Activated CD4-positive, alpha-beta memory T cell treated with anti-CD3 and anti-CD28 coated beads for 36 hours (primary cell): ENCODE results near the gene PRSS38. TPM values are rescaled to one million over a fixed set of nuclear protein-coding genes. Genes with fewer than 3 reads are reported as not detected.
A peak's percentile ranks its signal among the peaks of the same experiment; 100 is the strongest.

Source experiments
- CTCF ChIA-PET: fragments of 350-600 bp; sonication (Branson Sonifier 250); formaldehyde crosslinking; loops from one replicate; lab custom pipeline; 2021; ENCODE audit warnings: antibody characterized with exemption, inconsistent platforms; lab: Charles Lee
- POLR2A ChIA-PET: fragments of 350-600 bp; sonication (Branson Sonifier 250); formaldehyde crosslinking; loops from one replicate; lab custom pipeline; 2021; ENCODE audit warnings: antibody characterized with exemption; lab: Charles Lee
- DNase-seq: peaks from one replicate; pipeline ENCODE4 v3.0.0-alpha.2; 2020
- H3K27ac Mint-ChIP-seq: one replicate; pipeline ENCODE4 v1.8.0; 2021; ENCODE audit warnings: mixed read lengths
- H3K27me3 Mint-ChIP-seq: one replicate; pipeline ENCODE4 v1.8.0; 2021; ENCODE audit warnings: mixed read lengths
- H3K36me3 Mint-ChIP-seq: one replicate; pipeline ENCODE4 v1.8.0; 2021; ENCODE audit warnings: mixed read lengths
- H3K4me1 Mint-ChIP-seq: one replicate; pipeline ENCODE4 v1.8.0; 2021; ENCODE audit warnings: low read depth, mixed read lengths
- H3K4me3 Mint-ChIP-seq: one replicate; pipeline ENCODE4 v1.8.0; 2021; ENCODE audit warnings: mild to moderate bottlenecking, mixed read lengths
- H3K9me3 Mint-ChIP-seq: one replicate; pipeline ENCODE4 v1.8.0; 2021; ENCODE audit warnings: mixed read lengths
- intact Hi-C: fragments of 100-400 bp; cut with micrococcal nuclease; formaldehyde crosslinking; loops from one replicate; pipeline ENCODE4 v1.15.1; 2023
- total RNA-seq, 2 experiments: library from RNA; stranded (reverse); gene quantifications; one replicate each; pipeline ENCODE4 v1.2.3, GENCODE V29; 2021

The PRSS38 gene
- total RNA-seq, 2 experiments from 2014 or later: not detected

DNA sequence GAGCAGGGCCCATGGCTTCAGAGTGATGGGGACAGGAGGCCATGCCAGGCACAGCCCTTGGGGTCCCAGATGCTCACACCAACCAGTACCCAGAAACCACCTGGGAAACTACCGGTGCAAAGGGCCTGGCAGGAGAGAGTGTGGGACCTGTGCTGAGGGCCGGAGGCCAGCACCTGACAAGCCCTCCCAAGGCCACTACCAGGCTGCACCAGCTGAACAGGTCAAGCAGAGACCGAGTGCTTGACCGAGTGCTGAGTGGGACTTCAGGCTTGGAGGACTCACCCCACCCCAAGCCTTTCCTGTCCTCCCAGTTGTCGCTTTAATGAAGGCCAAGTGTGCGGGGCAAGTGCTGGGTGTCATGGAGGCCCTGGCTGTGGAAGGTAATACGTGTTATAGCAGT lies 43.7 kb upstream of the PRSS38 start:
- Mint-ChIP-seq H3K36me3 (peaks cover 26% of the 10 kb centered on the region), H3K9me3 (no peaks in the 10 kb centered on the region), H3K4me3 (no peak overlapping the region), H3K27ac (no peak overlapping the region), H3K4me1 (peaks cover 25% of the 10 kb centered on the region), H3K27me3 (no peaks in the 10 kb centered on the region)
- ChIA-PET CTCF (no interaction called here), POLR2A (no interaction called here)
- DNase-seq: no peak
- intact Hi-C loops: no loop called here

DNA sequence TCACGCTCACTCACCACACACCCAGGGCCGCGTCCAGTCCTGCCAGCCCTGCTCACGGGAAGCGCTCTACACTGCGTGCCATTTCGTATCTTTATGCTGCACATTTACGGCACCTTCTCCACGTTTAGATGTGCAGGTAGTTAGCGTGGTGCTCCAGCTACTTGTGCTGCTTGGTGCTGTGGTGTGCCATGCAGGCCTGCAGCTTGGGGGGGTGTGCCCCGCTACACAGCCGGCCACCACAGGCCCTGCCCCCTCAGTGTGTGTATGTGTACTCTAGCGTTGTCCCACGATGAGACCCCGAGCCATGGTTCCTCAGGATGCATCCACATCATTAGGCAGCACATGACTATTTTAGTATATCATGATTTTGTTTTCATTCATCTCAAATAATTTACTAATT lies 41.9 kb upstream of the PRSS38 start:
- Mint-ChIP-seq H3K27me3 (no peaks in the 10 kb centered on the region), H3K9me3 (no peaks in the 10 kb centered on the region), H3K4me3 (no peak overlapping the region), H3K27ac (no peak overlapping the region), H3K36me3 (peaks cover 12% of the 10 kb centered on the region), H3K4me1 (peaks cover 15% of the 10 kb centered on the region)
- ChIA-PET CTCF (interaction anchor here (1.5 kb wide), 1 partner anchor 12 kb away, joined by 4 read pairs; no protein-coding TSS in a partner anchor), POLR2A (no interaction called here)
- intact Hi-C loops: no loop called here
- DNase-seq: no peak

DNA sequence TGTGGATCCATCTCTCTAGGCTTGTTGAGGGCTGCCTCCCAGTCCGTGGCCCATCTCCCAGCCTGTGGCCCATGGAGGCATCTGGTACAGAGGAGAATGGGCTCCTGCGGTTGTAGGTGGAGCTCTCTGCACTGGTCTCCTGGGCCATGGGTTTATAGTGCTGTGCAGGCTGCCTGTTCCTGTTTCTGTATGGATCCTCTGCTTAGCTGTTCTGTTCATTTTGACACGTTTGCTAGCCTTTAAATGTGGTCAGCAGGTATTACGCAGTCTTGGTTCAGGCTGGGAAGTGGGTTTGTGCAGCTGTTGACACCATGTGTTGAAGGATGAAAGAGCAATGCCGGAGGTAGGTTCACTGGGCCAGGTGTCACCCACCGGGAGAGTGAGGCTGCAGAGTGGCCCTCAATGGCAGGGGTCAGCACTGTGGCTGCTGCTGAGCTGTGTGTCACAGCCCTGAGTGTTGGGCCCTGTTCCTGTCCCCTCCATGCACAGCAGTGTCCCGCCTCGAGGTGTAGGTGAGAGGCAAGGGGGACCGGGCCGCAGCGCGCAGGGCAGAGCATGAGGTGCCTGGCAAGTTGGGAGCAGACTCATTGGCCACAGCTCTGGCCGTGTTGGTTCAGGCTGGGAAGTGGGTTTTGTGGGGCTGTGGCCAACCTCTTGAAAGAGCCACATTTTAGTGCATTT lies 41.3 kb upstream of the PRSS38 start:
- intact Hi-C loops: no loop called here
- H3K27me3 Mint-ChIP-seq: no peaks in the 10 kb centered on the region
- H3K9me3 Mint-ChIP-seq: no peaks in the 10 kb centered on the region
- ChIA-PET POLR2A (interaction anchor here (0.6 kb wide), 1 partner anchor 11 kb away, joined by 3 read pairs; no protein-coding TSS in a partner anchor), CTCF (interaction anchor here (1.5 kb wide), 1 partner anchor 12 kb away, joined by 4 read pairs; no protein-coding TSS in a partner anchor)
- H3K4me1 Mint-ChIP-seq: peaks cover 15% of the 10 kb centered on the region
- DNase-seq: peak; percentile 44
- no peak overlapping the region for H3K27ac Mint-ChIP-seq
- H3K4me3 Mint-ChIP-seq: no peak overlapping the region
- peaks cover 7% of the 10 kb centered on the region for H3K36me3 Mint-ChIP-seq

DNA sequence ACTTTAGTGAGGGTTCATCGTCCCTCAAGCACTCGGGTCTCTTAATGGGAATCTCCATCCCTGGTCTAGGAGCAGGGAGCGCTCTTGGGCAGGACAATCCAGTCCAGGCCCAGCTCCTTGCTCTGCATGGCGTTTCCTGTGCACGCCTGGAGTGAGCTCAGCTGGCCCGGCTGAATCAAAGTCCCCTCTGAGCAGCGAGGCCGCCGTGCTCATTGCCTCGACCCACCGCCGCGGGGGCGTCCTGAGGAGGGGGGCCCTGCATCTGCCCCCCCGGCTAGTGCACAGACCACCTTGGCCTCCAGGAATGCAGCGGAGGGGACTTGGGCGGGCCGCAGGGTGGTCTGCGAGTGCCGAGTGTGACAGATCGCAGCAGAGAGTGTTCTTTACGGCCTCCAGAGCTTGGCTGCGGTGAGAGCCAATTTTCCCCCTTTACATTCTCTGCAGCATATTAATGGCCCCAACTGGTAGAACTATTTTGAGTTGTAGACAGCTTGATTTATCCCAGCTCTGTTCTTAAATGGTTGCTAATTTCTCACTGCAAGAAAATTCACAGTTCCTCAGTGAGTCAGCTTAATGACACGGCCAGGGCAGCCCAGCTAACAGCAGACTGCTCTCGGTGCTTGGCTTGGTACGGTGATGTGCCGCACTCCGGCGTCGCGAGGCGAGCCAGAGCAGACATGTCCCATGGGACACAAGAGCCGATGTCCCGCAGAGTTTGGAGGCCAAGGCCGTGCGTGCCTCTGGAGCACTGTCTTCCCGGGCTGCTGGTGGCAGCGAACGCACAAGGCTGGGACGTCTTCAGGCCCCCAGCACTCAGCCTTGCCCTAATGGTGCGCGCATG lies 40.4 kb upstream of the PRSS38 start:
- H3K4me3 Mint-ChIP-seq: no peak overlapping the region
- peaks cover 15% of the 10 kb centered on the region for H3K4me1 Mint-ChIP-seq
- no peak overlapping the region for H3K27ac Mint-ChIP-seq
- DNase-seq: no peak
- POLR2A ChIA-PET: interaction anchor here (0.6 kb wide), 1 partner anchor 12 kb away, joined by 3 read pairs; no protein-coding TSS in a partner anchor
- CTCF ChIA-PET: interaction anchor here (0.6 kb wide), 1 partner anchor 441 kb away, joined by 3 read pairs; no protein-coding TSS in a partner anchor
- H3K27me3 Mint-ChIP-seq: no peaks in the 10 kb centered on the region
- intact Hi-C loops: no loop called here
- peaks cover 7% of the 10 kb centered on the region for H3K36me3 Mint-ChIP-seq
- H3K9me3 Mint-ChIP-seq: no peaks in the 10 kb centered on the region

DNA sequence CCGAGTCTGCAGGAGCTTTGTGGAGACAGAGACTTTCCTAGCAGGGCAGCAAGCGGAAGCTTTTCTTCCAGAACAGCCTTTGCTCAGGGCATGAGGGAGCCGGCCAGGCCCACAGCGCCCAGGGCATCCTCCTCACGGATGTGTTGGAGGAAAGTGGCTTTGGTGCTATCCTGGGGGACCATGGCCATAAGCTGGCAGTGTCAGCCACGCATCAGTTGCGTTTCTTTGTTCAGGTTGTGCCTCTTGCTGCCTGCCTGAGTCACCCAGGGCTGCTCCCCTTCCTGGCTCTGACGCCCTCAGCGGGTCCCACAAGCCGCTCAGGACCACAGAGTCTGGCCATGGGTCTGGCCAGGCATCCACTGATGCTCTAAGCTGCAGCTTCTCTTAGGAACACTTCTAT lies 39.6 kb upstream of the PRSS38 start:
- no peaks in the 10 kb centered on the region for H3K9me3 Mint-ChIP-seq
- H3K27me3 Mint-ChIP-seq: no peaks in the 10 kb centered on the region
- peaks cover 7% of the 10 kb centered on the region for H3K36me3 Mint-ChIP-seq
- DNase-seq: no peak
- H3K4me3 Mint-ChIP-seq: no peak overlapping the region
- H3K4me1 Mint-ChIP-seq: peaks cover 15% of the 10 kb centered on the region
- H3K27ac Mint-ChIP-seq: no peak overlapping the region
- ChIA-PET POLR2A (no interaction called here), CTCF (no interaction called here)
- intact Hi-C loops: no loop called here

DNA sequence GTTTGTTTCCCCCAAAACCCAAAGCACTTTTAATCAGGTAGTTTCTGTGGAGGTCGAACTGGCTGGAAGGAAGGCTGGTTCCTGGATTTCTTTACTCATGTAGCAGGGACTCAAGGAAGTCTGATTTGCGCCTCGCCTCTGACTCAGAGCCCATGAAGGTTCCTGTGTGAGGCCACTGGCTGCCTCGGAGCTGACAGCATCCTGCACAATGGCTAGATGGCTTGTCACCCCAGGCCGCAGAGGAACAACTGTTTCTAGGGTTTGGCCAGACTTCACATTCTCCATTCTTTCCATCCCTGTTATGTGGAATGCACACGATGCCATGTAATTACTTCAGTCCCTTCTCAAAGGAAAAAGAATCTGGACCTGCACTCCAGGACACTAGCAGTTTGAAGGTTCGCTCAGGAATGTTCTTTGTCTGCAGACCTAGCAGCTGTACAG lies 39.1 kb upstream of the PRSS38 start:
- ChIA-PET POLR2A (no interaction called here), CTCF (no interaction called here)
- H3K4me1 Mint-ChIP-seq: peaks cover 15% of the 10 kb centered on the region
- no peak for DNase-seq
- no peak overlapping the region for H3K4me3 Mint-ChIP-seq
- H3K27ac Mint-ChIP-seq: no peak overlapping the region
- no peaks in the 10 kb centered on the region for H3K9me3 Mint-ChIP-seq
- H3K36me3 Mint-ChIP-seq: peaks cover 7% of the 10 kb centered on the region
- intact Hi-C loops: no loop called here
- no peaks in the 10 kb centered on the region for H3K27me3 Mint-ChIP-seq

DNA sequence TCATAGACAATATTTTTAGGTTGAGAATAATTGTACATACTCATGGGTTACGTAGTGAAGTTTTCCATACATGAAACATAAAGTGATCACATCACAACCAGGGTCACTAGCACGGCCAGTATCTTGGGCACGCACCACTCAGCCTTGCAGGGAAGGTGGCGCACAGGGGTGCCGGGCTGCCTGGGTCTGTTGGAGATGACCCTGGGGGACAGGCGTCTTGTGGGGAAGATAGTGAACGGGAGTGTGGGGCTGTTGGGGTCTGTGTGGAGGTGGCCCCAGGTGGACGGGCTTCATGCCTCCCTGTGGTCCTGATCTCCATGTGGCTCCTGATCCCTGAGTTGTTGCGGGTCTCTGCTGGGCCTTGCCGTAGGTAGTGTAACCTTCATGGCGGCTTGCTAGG lies 38.3 kb upstream of the PRSS38 start:
- ChIA-PET CTCF (no interaction called here), POLR2A (no interaction called here)
- intact Hi-C loops: no loop called here
- DNase-seq: no peak
- H3K9me3 Mint-ChIP-seq: no peaks in the 10 kb centered on the region
- H3K4me3 Mint-ChIP-seq: no peak overlapping the region
- no peaks in the 10 kb centered on the region for H3K27me3 Mint-ChIP-seq
- H3K27ac Mint-ChIP-seq: no peak overlapping the region
- H3K4me1 Mint-ChIP-seq: peaks cover 15% of the 10 kb centered on the region
- H3K36me3 Mint-ChIP-seq: peaks cover 7% of the 10 kb centered on the region

DNA sequence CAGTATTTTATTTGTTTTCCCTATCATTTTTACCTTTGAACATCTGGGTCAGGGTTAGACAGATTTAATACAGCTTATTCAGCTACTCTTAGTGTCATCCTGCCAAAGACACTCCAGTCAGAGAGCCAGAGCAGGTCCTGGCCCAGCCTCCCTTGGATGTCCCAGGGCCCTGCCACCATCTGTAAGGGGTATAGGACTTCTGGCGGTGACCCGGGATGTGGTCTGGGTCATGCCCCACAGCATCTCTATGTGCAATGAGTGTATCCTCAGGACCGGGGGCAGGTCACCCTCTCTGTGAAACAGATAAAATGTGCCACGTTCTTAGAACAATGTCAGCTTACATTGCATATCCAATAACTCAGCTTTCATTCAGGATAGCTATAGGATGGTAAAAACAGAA lies 37.8 kb upstream of the PRSS38 start:
- H3K27me3 Mint-ChIP-seq: no peaks in the 10 kb centered on the region
- H3K9me3 Mint-ChIP-seq: no peaks in the 10 kb centered on the region
- peaks cover 7% of the 10 kb centered on the region for H3K36me3 Mint-ChIP-seq
- no peak overlapping the region for H3K27ac Mint-ChIP-seq
- POLR2A ChIA-PET: no interaction called here
- H3K4me1 Mint-ChIP-seq: peaks cover 15% of the 10 kb centered on the region
- no peak for DNase-seq
- CTCF ChIA-PET: no interaction called here
- intact Hi-C loops: no loop called here
- H3K4me3 Mint-ChIP-seq: no peak overlapping the region

DNA sequence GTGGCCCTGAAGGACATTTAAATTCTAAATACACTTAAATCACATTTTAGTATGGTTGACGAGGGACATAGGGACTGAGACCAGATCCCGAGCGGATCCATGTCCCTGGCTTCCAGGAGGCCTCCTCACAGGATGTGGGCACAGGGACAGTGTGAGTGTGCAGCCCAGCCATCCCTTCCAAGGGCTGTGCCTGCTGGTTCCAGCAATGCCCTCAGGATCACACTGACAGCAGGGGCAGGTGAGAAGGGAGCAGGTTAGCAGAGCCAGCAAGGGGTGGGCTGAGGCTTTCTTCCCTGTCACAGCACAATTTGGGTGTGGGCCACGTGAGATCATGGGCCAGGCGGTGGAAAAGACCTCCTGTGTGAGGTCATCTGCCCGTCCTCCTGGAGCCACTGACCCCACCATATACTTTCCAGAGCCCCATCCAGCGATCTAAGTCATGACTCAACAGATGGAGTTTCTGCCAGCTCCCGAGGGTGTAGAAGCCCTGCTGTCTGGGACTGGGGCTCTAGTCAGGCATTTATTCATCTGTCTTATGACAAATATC lies 37.0 kb upstream of the PRSS38 start:
- Mint-ChIP-seq H3K9me3 (no peaks in the 10 kb centered on the region), H3K27me3 (no peaks in the 10 kb centered on the region), H3K36me3 (peaks cover 7% of the 10 kb centered on the region), H3K27ac (no peak overlapping the region), H3K4me1 (peaks cover 12% of the 10 kb centered on the region), H3K4me3 (no peak overlapping the region)
- DNase-seq: no peak
- POLR2A ChIA-PET: no interaction called here
- intact Hi-C loops: no loop called here
- CTCF ChIA-PET: interaction anchor here (0.6 kb wide), 1 partner anchor 353 kb away, joined by 3 read pairs; no protein-coding TSS in a partner anchor

DNA sequence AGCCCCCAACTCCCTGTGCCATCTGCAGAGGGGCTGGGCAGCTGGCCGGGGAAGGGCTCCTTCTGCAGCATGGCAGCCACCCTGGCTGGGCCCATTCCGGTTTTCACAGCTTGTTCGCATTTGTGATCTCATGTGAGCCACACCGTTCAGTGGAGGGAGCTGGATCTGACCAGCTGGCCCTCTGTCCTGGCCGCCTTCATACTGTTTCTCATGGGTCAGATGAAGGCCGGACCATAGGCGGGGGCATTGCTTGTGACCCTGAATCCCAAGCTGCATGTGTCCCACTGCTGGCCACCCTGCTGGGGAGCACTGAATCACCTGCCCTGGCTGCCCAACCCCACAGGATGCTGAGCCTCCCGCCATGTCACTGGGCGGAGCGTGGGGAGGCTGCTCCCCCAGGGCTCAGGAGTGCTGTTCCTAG lies 36.4 kb upstream of the PRSS38 start:
- CTCF ChIA-PET: interaction anchor here (0.6 kb wide), 2 partner anchors 223 to 352 kb away, joined by 3 read pairs; no protein-coding TSS in a partner anchor
- Mint-ChIP-seq H3K36me3 (peaks cover 4% of the 10 kb centered on the region), H3K27ac (no peak overlapping the region), H3K4me3 (no peak overlapping the region), H3K27me3 (no peaks in the 10 kb centered on the region), H3K9me3 (no peaks in the 10 kb centered on the region), H3K4me1 (peaks cover 6% of the 10 kb centered on the region)
- no peak for DNase-seq
- POLR2A ChIA-PET: no interaction called here
- intact Hi-C loops: no loop called here

DNA sequence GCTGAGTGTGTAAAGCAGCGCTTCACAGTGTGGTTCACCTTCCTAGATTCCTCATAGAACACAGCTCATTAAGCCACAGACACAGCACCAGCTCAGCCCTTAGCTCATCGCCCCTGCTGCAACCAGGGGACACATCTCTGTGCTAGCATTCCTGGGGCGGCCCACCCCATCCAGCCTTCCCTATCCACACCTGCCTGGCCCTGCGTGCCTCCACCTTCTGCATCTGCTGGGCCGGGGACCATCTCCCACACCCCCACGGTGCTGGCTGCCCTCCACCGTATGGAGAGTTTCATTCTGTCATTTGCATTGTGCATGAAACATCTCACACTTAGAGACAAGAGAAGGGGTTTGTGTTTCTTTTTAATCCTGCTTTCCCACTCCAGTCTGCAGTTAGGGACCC lies 35.8 kb upstream of the PRSS38 start:
- H3K4me1 Mint-ChIP-seq: no peaks in the 10 kb centered on the region
- H3K36me3 Mint-ChIP-seq: no peaks in the 10 kb centered on the region
- no peak for DNase-seq
- H3K9me3 Mint-ChIP-seq: no peaks in the 10 kb centered on the region
- no peak overlapping the region for H3K27ac Mint-ChIP-seq
- intact Hi-C loops: no loop called here
- no peak overlapping the region for H3K4me3 Mint-ChIP-seq
- ChIA-PET CTCF (interaction anchor here (0.6 kb wide), 1 partner anchor 222 kb away, joined by 3 read pairs; no protein-coding TSS in a partner anchor), POLR2A (no interaction called here)
- H3K27me3 Mint-ChIP-seq: no peaks in the 10 kb centered on the region
